ENCODE results near the gene RIMBP2.

The RIMBP2 gene

DNA sequence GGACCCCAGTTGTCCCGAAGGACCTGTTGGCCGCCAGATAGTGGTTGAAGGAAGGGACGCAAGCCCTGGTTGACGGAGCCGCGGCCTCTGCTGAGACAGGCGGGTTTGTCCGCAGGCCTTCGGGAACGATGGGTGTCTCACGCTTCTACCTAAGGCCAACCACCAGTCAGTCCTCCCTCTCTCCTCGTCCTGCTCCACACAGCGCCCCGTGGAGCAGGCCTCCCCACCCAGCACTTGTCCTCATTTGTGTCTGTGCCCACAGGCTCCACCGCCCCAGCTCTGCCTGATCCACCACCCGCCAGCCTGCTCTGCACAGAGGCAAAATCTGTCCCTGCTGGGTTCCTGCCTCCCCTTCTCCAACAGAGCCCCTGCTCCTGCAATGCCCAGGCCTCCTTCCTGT, 41.0 kb downstream of the RIMBP2 start:
- no peak for FAIRE-seq

DNA sequence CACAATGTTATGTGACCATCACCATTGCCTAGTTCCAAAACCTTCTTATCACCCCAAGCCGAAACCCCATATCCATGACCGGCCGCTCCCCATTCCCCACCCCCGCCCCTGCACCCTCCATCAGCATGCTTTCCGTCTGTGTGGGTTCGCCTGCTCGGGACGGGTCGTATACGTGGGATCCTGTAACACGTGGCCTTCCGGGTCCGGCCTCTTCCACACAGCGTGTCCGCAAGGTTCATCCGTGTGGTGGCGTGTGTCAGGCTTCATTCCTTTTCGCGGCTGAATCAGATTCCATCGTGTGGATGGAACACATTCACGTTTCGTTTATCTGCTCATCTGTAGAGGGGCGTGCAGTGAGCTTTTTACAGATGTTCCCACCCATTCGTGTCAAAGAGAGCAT, 41.4 kb downstream of the RIMBP2 start:
- no peak for FAIRE-seq

DNA sequence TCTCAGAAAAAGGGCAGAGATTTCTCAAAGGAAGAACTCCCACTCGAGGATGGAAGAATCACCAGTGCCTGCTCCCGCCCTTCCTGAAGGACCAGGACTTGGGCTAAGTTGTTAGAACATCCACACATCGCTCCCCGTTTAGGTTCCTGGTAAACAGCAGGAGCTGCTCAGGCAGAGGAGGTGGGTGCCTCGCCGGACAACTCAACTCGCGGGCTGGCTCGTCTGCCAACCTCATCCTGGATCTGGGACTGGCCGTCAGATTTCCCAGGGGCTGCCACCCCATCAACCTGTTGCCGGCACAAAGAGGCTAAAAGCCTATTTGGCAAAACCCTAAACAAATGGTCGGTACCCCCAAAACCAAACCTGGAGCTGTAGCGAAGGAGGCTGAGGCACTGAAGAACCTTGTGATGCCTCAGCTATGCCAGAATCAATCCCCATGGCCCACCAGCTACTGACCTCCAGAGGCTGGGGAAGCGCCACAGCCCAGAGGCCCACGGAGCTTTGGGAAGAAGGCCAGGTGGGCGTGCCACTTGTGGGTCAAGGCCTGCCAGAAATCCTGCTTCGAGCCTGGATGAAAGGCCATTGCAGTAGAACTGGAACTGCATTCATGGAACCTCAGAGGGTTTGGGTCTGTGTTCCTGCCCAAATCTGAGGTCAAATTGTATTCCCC, 42.9 kb downstream of the RIMBP2 start:
- no peak for FAIRE-seq

DNA sequence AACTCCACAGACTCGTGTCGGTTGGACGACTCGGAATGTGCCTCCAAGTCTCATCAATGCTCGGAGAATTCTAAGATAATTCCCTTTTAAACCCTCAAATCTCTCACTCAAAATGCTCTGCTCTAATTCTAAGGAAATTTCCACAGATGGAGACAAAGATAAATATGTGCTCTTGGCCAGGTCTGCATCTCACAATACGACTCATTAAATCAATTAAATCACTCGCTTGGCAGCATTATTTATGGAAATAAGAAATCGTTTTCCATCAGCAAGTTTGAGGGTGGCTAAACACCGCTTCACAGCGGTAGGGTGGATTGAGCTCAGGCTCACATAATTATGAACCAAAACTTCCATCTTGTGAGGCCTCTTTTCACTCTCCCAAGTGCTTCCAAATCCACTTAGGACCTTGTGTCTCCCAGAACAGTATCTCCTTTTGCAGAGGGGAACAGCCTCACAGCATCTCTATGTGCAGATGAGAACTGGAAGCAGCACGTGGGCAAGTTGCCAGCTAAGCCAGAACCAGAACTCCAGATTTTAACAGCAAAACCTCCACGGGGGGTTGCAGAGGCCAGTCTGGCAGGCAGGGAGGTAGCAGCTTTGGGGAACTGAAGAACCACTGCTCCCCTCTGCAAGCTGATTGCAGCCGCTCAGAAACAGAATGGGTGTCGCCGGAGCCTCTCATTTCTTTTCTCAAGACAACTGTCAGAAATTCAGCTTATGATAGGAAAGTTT, 43.8 kb downstream of the RIMBP2 start:
- FAIRE-seq, result no peak

DNA sequence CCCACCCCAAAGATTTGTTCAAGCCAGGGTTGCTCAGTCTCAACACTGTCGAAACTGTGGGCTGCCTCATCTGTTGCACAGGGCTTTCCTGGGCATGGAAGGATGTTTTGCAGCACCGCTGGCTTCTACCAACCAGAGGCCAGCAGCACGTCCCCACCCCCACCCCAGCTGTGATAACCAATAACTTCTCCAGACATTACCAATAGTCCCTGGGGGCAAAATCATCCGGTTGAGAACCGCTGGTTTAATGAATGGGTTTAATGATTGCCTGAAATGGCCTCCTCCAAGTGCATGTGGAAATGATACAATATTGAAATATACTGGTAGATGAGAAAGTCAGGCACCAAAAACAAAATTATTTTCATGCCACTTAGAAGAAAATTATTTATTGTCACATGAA, 44.5 kb downstream of the RIMBP2 start:
- no peak for FAIRE-seq

DNA sequence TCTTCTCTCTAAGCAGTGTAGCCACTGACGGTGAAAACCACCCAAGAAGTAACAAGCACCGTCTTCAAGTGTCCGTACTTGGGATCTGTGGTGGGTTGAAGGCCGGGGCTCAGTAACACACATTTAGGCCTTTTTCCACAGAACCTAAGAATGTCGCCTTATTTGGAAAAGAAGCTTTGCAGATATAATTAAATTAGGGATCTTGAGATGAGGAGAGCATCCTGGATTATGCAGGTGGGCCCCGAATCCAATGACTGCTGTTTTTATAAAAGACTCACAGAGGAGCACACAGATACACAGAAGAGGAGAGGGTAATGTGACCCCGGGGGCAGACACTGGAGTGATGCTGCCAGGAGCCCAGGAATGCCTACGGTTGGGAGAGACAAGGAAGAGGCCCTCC, 46.3 kb downstream of the RIMBP2 start:
- FAIRE-seq, result no peak

DNA sequence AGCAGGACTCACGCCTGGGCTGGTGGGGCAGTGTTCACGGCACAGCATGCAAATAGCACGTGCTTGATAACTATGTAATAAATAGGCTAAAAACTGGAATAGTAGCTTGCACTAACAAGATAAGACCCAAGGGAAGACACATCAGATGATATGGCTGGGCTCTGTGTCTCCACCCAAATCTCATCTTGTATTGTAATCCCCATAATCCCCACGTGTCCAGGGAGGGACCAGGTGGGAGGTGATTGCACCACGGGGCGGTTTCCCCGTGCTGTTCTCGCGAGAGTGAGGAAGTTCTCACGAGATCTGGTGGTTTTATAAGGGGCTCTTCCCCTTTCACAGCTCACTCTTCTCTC, 46.9 kb downstream of the RIMBP2 start:
- no peak for FAIRE-seq

DNA sequence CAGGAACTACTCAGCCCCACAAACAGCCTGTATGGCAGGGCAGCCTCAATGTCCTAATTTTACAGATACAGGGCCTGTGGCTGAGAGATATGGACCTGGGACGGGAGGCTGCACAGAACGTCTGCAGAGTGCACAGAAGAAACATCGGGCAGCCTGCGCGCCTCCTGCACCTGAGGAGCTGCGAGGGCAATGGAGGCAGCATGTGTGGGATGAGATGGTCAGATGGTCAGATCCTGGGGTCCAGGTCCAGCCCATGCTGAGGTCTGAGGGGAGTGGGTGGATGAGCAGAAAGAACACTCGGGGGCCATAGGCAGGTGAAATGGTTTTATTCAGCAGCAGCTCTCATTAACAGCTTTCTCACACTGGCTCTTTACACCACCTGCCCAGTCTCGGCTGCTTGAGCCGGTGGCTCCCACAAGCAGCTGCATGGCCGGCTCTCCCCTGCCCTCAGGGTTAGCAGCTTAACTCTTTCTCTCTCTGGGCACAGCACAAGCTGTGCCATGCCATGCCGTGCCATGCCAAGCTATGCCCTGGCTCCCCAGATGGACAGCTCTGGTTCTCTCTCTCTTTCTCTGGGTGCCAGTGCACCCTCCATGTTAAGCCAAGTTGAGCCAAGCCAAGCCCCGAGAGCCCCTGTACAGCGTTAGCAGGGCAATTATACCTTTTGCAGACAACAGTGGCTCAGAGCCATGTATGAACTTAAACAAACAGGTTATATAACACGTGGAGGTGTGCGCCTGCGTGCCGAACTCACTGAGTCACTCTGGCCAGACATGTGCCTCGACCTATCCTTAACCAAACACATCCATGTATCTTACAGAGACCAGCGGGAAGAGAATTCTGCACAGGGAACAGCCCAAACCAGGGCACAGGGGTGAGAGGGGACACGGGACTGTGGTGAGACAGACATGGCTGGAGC, 47.6 kb downstream of the RIMBP2 start:
- FAIRE-seq, result no peak

DNA sequence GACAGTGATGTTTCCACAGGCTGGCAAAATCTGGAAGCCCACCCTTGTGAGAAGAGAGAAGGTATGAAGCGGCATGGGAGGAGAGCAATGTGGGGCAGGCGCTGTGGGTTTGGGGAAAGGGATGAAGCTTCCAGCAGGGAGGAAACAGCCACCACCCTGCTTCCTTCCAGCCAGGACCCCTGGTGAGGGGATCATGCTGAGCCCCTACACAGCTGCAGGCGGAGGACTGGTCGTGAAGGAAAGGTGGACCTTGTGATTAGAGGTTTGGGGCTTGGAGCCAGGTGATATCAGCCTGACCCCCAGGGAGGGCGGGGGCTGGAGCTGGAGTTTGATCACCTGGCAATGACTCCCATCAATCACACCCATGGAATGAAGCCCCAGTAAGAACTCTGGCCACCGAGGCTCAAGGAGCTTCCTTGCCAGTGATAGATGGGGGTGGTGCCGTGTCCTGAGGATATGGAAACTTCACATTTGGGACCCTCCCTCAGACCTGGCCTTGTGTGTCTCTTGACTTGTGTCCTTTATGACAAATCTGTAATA, 48.6 kb downstream of the RIMBP2 start:
- no peak for FAIRE-seq

DNA sequence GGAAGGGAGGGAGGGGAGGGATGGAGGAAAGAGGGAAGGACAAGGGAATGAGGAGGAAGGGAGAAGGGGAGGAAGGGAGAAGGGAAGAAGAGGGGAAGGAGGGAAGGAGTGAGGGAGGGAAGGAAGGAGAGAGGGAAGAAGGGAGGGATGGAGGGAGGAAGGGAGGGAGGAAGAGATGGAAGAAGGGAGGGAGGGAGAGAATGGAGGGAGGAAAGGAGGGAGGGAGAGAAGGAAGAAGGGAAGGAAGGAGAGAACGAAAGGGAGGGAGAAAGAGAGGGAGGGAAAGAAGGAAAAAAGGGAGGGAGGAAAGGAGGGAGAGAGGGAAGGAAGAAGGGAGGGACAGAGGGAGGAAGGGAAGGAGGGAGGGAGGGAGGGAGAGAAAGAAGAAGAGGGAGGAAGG, 49.5 kb downstream of the RIMBP2 start:
- no peak for FAIRE-seq

DNA sequence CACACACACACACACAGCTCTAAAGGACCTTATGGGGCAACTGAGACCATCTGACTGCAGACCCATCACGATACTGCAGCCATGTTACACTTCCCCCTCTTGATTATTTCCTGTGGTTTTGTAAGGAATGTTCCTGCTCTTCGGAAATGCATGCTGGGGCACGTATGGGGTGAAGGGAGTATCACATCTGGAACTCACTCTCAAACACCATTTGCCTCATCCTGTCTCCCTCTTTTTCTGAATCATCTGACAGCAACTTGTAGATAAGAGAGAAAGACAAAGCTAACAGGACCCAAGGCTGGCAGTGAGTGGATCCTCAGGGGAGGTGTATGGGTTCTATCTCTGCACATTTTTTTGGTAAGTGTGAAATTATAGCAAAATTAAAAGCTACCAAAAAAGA, 50.3 kb downstream of the RIMBP2 start:
- no peak for FAIRE-seq

DNA sequence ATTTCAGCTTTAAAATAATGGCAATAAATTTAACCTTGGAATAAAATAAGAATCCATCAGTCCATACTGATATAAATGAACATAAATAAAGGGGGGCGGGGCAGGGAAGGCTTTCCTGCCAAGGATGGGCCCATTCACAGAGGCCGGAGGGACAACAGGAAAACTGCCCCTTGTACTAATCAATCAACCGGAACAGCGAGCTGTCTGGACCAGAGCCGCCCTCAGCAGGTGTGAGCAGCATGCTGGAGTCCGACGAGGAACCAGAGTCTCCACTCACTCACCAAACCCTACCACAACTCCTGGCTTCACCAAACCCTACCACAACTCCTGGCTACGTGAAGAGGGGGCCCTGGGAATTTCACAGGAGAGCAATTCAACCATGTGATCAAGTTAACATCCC, 51.3 kb downstream of the RIMBP2 start:
- no peak for FAIRE-seq

DNA sequence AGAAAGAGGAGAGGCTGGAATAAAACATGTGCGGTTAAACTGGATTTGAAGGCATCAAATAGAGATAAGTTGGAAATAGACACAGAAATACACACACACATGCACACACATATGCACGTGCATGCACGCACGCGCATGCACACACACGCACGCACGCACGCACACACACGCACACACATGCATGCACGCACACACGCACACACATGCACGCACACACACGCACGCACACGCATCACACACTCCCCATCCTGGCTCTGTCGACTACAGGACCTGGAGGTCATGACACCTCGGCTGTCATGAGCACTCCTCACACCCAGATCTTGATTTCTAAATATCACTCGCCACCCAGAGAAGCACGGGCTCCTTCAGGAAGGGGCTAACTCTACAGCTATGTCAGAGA, 51.8 kb downstream of the RIMBP2 start:
- no peak for FAIRE-seq

DNA sequence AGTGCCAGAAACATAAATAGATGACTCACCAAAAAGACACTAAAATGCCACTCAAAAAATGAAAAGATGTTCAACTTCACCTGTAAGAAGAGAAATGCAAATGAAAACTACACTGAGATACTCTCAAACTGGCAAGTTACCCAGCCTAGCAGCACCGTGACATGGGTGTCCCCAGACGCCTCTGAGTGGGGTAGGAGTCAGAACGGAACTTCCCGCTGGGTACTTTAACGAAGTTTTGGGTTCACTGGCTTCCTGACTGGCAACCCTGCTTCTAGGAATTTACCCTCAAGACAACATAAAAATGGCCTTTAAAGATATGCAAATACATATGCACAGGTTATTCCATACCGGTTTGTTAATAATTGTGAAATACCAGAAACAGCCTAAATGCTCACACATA, 52.6 kb downstream of the RIMBP2 start:
- no peak for FAIRE-seq

DNA sequence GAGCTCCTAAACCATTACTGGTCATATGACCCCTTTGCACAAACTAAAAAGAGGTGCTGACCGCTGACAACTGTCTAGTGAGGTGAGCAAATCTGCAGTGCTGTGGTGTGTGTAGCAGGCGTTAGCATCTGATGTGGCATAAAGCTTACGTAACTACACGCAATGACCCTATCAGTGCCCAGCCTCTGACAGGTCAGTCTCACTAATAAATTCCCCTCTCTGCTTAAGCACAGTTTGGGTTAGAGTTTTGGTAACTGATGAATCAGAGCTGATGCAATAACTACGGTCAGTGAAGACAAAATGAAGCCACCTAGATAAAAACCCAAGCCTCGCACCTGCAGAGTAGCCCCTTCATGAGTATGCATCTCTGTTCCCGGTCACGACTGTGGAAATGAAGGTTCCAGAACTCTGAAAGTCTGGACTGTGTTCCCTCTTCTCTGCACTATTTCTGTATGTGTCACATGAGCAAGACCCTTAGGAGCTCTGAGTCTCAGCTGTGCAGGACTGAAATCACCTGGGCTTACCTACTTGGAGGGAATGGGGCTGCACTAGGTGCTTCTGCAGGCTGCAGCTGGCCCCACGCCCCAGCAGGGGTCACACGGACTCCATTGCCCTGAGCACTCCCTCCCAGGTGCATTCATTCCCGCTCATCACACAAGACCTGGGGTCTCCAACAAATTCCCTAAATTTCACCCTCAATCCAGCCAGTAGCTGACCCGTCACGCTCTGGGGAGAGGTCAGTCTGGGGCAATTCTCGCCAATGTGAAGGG, 54.4 kb downstream of the RIMBP2 start:
- no peak for FAIRE-seq

DNA sequence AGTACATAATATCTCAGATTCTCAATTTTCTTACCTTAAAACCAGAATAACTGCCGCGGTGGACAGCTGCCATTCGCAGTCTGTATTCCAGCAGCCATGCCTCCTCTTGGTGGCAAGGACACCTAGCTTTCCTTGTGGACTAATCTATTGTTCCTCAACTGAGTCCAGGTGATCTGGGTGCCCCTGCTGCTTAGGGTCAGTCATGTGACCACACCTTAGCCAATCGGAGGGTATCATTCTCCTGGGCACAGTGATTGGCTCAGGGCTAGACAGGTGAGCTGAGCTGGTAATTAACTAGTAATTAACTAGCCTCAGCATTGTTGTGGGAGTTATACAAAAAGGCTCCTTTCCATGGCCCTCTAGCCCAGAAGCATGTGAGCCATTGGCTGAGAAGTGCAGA, 55.0 kb downstream of the RIMBP2 start:
- no peak for FAIRE-seq

DNA sequence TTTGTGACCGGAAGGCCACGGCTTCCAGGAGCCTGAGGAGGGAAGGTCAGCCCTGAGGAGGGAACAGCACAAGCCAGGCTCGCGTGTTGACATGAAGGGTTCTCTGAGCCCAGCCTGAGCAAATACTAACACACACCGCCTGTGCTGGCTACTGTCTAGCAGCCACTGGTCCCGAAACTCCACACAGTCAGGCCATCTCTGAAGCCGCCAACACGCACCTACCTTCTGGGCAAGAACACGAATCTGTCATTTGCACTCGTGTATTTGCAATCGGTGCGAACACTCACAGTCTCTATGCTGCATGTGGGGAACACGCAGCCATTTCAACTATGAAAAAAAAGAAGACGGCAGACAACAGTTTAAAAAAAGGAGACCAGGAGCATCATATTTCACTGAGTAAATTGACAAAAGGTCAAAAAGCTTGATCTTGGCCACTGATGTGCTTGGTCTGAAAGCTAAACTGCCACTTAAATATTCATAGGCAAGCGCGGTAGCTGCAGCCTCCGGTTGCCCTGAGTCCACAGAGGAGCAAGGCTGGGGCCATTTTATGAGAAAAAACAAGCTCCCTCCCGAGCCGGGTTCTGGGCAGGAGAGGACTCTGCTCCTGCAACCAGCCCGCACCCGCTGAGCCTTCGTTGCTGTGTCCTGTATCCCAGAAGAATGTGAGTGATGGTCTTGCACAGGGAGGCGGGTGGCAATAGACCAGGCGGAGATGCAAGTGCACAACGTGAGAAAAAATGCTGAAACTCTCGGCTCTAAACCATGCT, 57.8 kb downstream of the RIMBP2 start:
- no peak for FAIRE-seq

DNA sequence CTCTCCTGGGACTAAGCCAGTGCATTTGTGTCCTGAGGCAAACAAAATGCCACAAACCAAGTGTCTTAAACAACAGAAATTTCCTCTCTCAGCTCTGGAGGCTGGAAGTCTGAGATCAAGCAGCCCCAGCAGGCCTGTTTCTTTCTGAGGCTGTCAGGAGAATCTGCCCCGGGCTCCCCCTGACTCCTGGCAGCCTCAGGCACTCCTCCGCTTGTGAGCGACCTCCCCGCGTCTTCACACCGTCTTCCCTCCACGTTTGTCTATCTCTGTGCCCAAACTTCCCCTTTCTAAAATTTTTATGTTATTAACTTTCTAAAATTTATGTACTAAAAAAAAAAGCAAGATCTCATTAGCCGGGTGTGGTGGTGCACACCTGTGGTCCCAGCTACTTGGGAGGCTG, 59.7 kb downstream of the RIMBP2 start:
- no peak for FAIRE-seq

DNA sequence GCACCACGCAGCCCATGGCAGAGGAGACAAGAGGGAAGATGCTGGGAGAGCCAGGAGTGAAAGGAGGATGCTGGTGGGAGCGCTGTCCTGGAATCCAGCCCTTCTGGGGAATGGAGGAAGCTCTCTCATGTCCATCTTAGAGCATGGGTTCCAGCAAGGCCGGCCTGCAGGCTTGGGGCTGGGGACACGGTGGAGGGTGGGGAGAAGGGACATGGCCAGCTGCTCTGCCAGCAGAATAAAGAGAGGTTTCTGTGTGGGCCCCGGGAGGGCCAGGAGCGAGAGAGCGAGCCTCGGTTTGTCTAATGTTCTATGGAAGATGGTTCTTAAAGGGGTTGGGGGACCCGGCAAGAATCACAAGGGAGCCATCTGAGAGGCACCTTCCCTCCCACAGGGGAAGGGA, 60.2 kb downstream of the RIMBP2 start:
- no peak for FAIRE-seq

DNA sequence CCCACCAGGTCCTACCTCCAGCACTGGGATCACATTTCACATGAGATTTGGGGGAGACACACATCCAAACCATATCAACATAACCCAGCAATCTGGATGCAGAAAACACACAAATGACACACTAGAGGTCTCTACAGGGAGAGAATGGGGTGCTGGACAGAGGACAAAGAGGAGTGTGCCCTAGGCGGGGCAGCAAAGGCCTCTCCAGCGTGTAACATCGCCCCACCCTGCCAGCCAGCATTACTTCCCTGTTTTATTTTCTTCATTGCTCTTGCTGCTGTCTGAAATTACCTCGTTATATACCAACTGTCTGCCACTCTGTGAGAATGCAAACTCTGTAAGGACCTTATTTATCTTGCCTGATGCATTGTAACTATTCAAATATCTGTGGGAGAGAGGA, 61.1 kb downstream of the RIMBP2 start:
- no peak for FAIRE-seq

DNA sequence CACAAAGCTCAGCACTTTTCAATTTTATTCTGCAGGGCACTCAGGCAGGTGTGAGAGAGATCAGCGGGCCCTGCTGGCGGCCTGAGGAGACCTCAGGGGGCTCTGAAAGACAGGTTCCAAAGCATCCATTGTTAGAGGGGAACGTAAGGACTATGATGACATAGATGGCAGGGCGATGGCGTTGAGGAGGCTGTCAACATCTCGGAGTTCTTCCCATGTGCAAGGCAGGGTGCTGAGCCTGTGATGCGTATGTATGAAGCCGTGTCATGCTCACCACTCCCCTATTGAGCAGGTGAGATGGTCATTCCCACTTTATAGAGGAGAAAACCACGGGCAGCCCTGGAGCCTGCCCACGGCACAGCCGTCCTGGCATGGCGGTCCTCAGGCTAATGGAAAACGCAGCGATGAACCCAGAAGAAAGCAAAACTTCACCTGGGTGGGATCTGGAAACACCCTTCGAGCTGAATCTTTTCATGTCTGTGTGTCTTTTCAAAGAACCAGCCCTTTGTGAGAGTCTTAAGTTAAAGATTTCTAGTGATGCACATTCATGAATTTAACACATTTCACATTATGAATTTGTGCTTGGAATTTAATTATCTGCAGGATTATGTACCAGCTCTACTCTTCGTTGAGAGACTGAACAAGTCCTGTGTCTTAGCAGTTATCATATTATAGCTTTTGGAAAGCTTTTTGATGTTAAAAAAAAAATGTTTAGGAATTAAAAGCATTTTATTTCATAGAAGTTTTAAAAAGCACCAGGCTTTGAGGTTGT, 64.7 kb downstream of the RIMBP2 start:
- no peak for FAIRE-seq
